Measurements from ENCODE around the gene RSPO4. TPM values are rescaled to one million over a fixed set of nuclear protein-coding genes. Genes with fewer than 3 reads are reported as not detected.

The RSPO4 gene
- total RNA-seq, 6 experiments from 2014 or later = not detected

DNA sequence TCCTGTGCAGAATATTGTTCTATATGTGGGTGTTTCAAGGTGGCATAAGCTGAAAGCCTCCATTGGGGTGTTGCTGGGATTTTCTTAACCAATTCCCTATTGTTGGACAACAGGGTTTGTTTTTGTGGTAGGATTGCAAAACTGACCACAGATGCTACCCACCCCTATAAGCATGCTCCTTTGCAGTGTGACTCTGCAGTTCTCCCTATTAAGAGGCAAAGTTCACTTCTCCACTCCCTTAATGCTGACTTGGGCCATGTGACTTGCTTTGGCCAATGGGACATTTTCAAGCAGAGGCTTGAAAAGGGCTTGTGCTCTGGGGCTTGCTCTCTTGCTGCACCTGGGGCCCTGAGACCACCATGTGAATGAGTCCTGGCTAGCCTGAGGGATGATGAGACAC is 77.5 kb downstream of the RSPO4 start:
- H3K4me3 Mint-ChIP-seq = no peak overlapping the region
- 0 out of 2 replicates have a peak, but pooled peaks cover 5% of the 10 kb centered on the region for H3K4me1 Mint-ChIP-seq (ENCODE audit: low read depth)
- peaks cover 10% of the 10 kb centered on the region for H3K27me3 Mint-ChIP-seq (ENCODE audit: insufficient read depth)
- no peaks in the 10 kb centered on the region for H3K36me3 Mint-ChIP-seq (ENCODE audit: low read depth)
- DNase-seq = no peak
- TF ChIP-seq, protein P1, sequence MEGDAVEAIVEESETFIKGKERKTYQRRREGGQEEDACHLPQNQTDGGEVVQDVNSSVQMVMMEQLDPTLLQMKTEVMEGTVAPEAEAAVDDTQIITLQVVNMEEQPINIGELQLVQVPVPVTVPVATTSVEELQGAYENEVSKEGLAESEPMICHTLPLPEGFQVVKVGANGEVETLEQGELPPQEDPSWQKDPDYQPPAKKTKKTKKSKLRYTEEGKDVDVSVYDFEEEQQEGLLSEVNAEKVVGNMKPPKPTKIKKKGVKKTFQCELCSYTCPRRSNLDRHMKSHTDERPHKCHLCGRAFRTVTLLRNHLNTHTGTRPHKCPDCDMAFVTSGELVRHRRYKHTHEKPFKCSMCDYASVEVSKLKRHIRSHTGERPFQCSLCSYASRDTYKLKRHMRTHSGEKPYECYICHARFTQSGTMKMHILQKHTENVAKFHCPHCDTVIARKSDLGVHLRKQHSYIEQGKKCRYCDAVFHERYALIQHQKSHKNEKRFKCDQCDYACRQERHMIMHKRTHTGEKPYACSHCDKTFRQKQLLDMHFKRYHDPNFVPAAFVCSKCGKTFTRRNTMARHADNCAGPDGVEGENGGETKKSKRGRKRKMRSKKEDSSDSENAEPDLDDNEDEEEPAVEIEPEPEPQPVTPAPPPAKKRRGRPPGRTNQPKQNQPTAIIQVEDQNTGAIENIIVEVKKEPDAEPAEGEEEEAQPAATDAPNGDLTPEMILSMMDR (IDR thresholded peaks at IDR 0.05) = no peak
- 0 out of 2 replicates have a peak, but pooled peaks cover under 1% of the 10 kb centered on the region for H3K9me3 Mint-ChIP-seq
- H3K27ac Mint-ChIP-seq = no peak overlapping the region

DNA sequence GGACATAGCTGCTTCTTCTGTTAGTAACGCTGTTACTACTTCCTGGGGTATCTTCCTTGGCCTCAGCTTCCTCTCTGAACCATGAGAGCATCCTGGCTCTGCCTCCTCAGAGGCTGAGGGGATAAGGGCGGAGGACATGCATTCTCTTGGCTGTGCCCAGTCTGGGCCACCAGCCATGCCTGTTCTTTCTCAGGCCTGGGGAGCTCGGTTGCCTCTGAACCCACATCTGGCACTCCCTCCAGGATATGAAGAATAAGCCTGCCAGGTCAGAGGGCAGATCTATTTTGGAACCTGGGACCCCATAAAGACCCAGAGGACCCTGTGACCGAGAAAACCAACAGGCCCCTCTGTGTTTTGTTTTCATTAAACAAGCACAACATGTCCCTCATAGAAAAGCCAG is 79.3 kb downstream of the RSPO4 start:
- DNase-seq = no peak
- H3K27ac Mint-ChIP-seq = no peak overlapping the region
- no peak overlapping the region for H3K4me3 Mint-ChIP-seq
- 0 out of 2 replicates have a peak, but pooled peaks cover 5% of the 10 kb centered on the region for H3K4me1 Mint-ChIP-seq (ENCODE audit: low read depth)
- TF ChIP-seq, protein P1 (IDR thresholded peaks at IDR 0.05) = no peak
- H3K9me3 Mint-ChIP-seq = no peaks in the 10 kb centered on the region
- no peaks in the 10 kb centered on the region for H3K36me3 Mint-ChIP-seq (ENCODE audit: low read depth)
- peaks cover 11% of the 10 kb centered on the region for H3K27me3 Mint-ChIP-seq (ENCODE audit: insufficient read depth)

DNA sequence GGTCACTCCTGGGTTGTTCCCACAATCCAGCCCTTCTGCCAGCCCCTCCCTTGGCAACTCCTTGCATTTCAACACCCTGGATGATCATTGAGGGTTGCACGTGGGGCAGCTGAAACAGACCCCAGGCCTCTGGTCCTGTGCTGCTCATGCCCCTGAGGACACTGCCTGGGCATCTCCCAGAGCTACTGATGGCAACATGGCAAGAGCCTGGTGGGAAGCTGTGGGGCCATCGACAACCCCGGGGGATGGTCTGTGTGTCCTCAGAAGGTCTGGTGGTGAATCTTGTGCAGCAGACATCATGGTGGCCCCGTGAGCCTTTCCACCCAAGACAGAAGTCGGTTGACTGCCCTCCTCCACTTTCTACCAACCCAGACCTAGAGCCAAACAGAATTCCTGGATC is 81.0 kb downstream of the RSPO4 start:
- peaks cover 19% of the 10 kb centered on the region for H3K27me3 Mint-ChIP-seq (ENCODE audit: insufficient read depth)
- H3K9me3 Mint-ChIP-seq = no peaks in the 10 kb centered on the region

DNA sequence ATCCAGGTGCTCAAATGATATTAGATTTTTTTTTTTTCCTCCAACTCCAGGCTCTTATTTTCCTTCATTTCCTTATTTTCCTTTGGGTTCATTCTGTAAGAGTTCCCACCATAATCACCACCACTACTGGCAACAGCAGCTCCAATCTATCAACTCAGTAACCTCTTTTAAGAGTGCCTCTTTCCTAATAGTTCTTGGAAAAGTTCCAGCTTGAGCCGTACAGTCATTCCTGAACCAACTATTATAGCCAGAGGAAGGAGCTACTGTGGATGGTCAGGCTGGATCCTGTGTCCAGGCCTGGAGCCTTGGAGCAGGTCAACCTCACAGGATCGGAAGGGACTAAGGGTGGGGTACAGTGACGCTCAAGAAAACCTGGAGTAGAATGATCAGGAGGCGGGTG is 81.8 kb downstream of the RSPO4 start:
- TF ChIP-seq, protein P1 (IDR thresholded peaks at IDR 0.05) = no peak

More for the DNA sequence above, 81.0 kb downstream of the RSPO4 start:
- no peaks in the 10 kb centered on the region for H3K36me3 Mint-ChIP-seq (ENCODE audit: low read depth)
- TF ChIP-seq, protein P1 (IDR thresholded peaks at IDR 0.05) = no peak
- H3K27ac Mint-ChIP-seq = no peak overlapping the region
- no peak for DNase-seq
- H3K4me1 Mint-ChIP-seq (ENCODE audit: low read depth) = no peaks in the 10 kb centered on the region
- H3K4me3 Mint-ChIP-seq = no peak overlapping the region

DNA sequence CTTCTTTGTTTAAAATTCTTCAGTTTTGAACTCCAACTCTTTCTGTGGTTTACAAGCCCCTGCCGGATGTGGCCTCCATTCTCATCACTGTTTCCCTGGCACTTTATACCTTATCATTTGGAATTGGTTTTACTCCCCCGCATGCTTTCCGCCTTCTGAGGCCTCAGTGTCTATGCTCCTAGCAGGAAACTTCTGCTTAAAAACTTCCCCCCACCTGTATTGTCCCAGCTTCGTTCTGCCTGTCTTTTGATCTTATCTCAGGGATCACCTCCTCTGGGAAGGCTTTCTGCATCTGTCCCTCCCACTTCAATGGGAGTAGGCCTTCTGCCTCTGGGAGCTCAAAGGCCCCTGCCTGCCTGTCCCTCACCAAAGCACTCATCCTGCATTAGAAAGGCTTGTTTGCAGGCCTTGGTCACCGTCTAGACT is 82.6 kb downstream of the RSPO4 start:
- Mint-ChIP-seq H3K27ac (no peak overlapping the region), H3K27me3 (ENCODE audit: insufficient read depth) (peaks cover 19% of the 10 kb centered on the region), H3K9me3 (no peaks in the 10 kb centered on the region), H3K4me1 (ENCODE audit: low read depth) (no peaks in the 10 kb centered on the region), H3K36me3 (ENCODE audit: low read depth) (no peaks in the 10 kb centered on the region), H3K4me3 (no peak overlapping the region)
- TF ChIP-seq, protein P1 (IDR thresholded peaks at IDR 0.05) = no peak
- no peak for DNase-seq

More for the DNA sequence above, 81.8 kb downstream of the RSPO4 start:
- no peak overlapping the region for H3K4me3 Mint-ChIP-seq
- DNase-seq = no peak
- peaks cover 17% of the 10 kb centered on the region for H3K27me3 Mint-ChIP-seq (ENCODE audit: insufficient read depth)
- no peaks in the 10 kb centered on the region for H3K36me3 Mint-ChIP-seq (ENCODE audit: low read depth)
- no peak overlapping the region for H3K27ac Mint-ChIP-seq
- no peaks in the 10 kb centered on the region for H3K4me1 Mint-ChIP-seq (ENCODE audit: low read depth)
- no peaks in the 10 kb centered on the region for H3K9me3 Mint-ChIP-seq

DNA sequence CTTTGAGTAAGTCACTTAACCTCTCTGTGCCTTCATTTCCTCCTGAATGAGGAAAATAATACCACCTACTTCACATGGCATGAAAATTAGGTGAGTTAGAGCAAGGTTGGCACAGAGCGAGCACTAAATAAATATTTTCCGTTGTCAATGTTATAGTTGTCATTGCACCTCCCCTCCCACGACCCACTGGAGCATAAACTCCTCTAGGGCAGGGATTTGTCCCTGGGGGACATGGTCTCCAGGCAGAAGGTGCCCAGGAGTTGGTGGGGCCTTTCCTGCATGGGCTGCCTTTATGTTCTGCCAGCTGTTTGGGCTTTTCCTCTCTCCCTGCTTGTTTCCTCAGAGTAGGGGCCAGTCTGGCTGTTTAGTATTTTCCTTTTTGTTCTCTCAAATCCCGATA is 84.7 kb downstream of the RSPO4 start:
- Mint-ChIP-seq H3K4me1 (ENCODE audit: low read depth) (no peaks in the 10 kb centered on the region), H3K36me3 (ENCODE audit: low read depth) (no peaks in the 10 kb centered on the region), H3K9me3 (no peaks in the 10 kb centered on the region), H3K27me3 (ENCODE audit: insufficient read depth) (peaks cover 31% of the 10 kb centered on the region), H3K27ac (no peak overlapping the region), H3K4me3 (no peak overlapping the region)
- no peak for DNase-seq
- TF ChIP-seq, protein P1 (IDR thresholded peaks at IDR 0.05) = no peak

Measured in HFFc6 (cell line).